IPS-20b (cell line): ENCODE results near the gene MACROD2.

ENCODE experiments used
- H3K27ac ChIP-seq: one replicate; pipeline ENCODE4 v1.5.1; 2013; ENCODE audit warnings: low read length
- H3K27me3 ChIP-seq: 2 replicates; pipeline ENCODE4 v1.6.1; 2013; ENCODE audit warnings: mild to moderate bottlenecking, low read length, inconsistent platforms; ENCODE audit not compliant: insufficient read depth
- H3K36me3 ChIP-seq: 2 replicates; pipeline ENCODE4 v1.6.1; 2013; ENCODE audit warnings: low read depth, mild to moderate bottlenecking, inconsistent platforms, low read length, moderate library complexity; ENCODE audit not compliant: insufficient read depth
- H3K4me1 ChIP-seq: 2 replicates; pipeline ENCODE4 v1.6.1; 2013; ENCODE audit warnings: mild to moderate bottlenecking, control low read depth, inconsistent platforms, low read length, moderate library complexity; ENCODE audit not compliant: insufficient read depth
- H3K4me3 ChIP-seq: 2 replicates; pipeline ENCODE4 v1.5.1; 2013; ENCODE audit warnings: mild to moderate bottlenecking, low read length, inconsistent platforms
- H3K9ac ChIP-seq: 2 replicates; pipeline ENCODE4 v1.6.1; 2013; ENCODE audit warnings: low read depth, mild to moderate bottlenecking, inconsistent platforms, low read length, moderate library complexity
- H3K9me3 ChIP-seq: 2 replicates; pipeline ENCODE4 v1.6.1; 2013; ENCODE audit warnings: mild to moderate bottlenecking, low read depth, low read length, inconsistent platforms; ENCODE audit not compliant: insufficient read depth

The MACROD2 gene

DNA sequence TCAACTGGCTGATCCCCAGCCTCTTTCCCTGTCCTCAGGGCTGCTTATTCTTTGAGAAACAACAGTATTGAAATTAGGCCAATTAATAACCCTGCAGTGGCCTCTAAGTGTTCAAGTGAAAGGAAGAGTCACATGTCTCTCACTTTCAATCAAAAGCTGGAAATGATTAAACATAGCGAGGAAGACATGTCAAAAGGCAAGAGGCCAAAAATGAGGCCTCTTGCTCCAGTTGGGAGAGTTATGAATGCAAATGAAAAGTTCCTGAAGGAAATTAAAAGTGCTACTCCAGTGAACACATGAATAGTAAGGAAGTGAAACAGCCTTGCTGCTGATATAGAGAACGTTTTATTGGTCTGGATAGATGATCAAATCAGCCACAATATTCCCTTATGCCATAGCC lies 131.5 kb downstream of the MACROD2 start:
- Histone ChIP-seq H3K4me1 (no peaks in the 10 kb centered on the region), H3K36me3 (no peaks in the 10 kb centered on the region), H3K27me3 (no peaks in the 10 kb centered on the region), H3K27ac (no peak overlapping the region), H3K4me3 (no peak overlapping the region), H3K9ac (no peak overlapping the region), H3K9me3 (no peaks in the 10 kb centered on the region)

DNA sequence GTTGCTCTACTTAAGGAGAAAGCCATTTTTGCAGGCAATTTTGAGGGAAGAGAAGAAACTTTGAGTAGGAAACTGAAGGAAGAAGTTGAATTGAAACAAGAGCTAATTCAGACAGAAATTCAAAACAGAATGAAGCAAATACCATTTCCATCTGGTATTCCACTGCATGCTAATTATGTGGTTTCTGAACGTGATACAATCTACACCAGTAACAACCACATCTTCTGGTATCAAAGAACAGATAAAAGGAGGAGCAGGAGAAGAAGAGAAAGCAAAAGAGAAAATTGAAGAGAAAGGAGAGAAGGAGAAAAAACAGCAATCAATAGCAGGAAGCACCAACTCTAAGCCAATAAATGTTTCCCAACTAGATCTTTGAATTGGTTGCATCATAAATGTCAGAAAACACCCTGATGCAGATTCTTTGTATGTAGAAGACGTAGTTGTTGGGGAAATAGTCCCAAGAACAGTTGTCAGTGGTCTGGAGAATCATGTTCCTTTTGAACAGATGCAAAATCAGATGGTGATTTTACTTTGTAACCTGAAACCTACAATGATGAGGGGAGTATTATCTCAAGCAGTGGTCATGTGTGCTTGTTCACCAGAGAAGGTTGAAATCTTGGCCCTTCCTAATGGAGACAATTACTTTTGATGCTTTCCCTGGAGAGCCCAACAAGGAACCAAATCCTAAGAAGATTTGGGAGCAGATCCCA lies 132.4 kb downstream of the MACROD2 start:
- Histone ChIP-seq H3K27ac (no peak overlapping the region), H3K36me3 (no peaks in the 10 kb centered on the region), H3K4me1 (no peaks in the 10 kb centered on the region), H3K9ac (no peak overlapping the region), H3K9me3 (no peaks in the 10 kb centered on the region), H3K4me3 (no peak overlapping the region), H3K27me3 (no peaks in the 10 kb centered on the region)

DNA sequence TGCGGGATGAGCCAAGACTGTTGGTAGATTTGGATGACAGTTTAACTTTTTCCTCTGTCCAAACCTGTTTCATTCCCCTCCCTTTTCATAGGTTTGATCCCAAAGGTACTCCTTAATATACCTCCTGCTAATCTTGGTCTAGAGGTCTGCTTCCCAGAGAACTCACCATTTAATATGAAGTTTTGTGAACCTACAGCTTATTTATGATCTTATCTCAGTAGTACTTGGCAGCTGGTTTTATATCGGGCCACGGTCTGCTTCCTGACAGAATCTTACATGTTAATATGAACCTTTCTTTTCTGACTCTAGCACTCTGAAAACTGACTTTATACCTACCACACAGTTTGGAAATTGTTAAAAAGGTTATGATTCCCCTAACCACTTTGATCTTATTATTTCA lies 138.7 kb downstream of the MACROD2 start:
- H3K9me3 ChIP-seq = peaks cover 10% of the 10 kb centered on the region; the same call in 1 of the 2 replicates
- no peaks in the 10 kb centered on the region for H3K36me3 ChIP-seq
- no peak overlapping the region for H3K27ac ChIP-seq
- H3K9ac ChIP-seq = no peak overlapping the region
- H3K27me3 ChIP-seq = no peaks in the 10 kb centered on the region
- H3K4me3 ChIP-seq = no peak overlapping the region
- H3K4me1 ChIP-seq = no peaks in the 10 kb centered on the region

DNA sequence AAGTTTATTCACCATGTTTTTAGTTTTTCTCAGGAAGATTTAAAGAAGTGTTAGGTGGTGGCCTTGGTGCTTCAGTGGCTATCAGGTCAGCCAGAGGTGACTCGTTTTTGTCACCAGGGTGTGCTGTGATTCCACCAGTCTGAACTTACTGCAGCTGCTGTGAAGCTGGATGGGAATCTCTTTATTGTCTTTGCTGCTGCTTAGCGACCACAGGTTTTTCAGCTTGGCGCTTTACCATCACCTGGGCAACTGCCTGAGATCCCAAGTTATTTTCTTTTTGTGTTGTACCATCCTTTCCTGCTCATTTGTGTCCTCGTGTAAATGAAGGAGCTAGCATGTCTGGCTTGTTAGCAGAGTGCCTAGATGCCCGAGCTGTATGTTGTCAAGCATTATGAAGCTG lies 146.9 kb downstream of the MACROD2 start:
- Histone ChIP-seq H3K4me3 (no peak overlapping the region), H3K9ac (no peak overlapping the region), H3K4me1 (no peaks in the 10 kb centered on the region), H3K27ac (no peak overlapping the region), H3K27me3 (no peaks in the 10 kb centered on the region), H3K36me3 (no peaks in the 10 kb centered on the region), H3K9me3 (no peaks in the 10 kb centered on the region)

DNA sequence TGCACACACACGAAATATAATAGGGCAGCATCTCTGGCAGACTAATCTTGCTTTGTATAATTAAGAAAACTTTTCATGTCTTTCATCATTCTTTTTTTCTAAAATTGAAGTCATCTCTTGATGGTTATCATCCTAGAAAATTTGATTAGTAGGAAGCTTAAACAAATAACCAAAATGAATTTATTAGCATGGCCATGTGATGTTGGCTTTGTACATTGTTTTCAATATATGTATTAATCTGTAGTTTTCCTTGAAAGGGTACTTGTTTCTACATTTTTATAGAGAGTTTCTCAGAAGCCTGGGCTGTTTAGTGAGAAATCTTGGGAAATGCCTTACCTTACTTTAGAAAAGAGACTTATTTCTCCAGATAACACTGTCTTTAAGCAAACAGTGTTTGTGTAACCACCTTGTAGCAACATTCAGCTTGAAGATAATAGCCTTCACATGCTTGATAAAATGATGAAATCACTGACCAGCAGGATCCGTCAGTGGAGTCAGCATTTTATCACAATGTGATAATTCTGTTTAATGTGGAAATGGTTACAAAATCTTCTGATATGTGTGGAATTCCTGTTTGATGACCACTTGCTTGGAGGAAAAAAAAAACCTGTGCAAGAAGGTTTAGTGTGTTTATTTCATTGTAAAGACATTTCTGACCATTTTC lies 147.8 kb downstream of the MACROD2 start:
- Histone ChIP-seq H3K27ac (no peak overlapping the region), H3K4me1 (no peaks in the 10 kb centered on the region), H3K9ac (no peak overlapping the region), H3K9me3 (no peaks in the 10 kb centered on the region), H3K27me3 (no peaks in the 10 kb centered on the region), H3K4me3 (no peak overlapping the region), H3K36me3 (no peaks in the 10 kb centered on the region)

DNA sequence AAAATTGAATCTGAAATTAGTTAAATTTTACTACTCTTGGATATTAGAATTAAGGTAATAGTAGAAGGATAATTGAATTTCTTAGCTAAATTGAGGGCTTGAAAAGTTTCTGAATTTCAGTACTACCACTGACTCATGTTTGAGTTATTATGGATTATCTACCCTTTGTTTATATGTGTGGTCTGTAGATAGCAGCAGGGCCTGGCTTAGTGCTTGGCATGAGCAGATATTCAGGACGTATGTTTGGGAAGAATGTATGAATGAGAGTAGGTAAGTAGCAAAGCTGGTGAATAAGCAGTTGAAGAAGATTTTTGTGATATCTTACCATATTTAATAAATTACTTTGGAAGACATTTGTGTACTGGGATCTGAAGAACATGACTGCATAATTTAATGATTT lies 152.7 kb downstream of the MACROD2 start:
- no peaks in the 10 kb centered on the region for H3K36me3 ChIP-seq
- no peaks in the 10 kb centered on the region for H3K9me3 ChIP-seq
- no peak overlapping the region for H3K4me3 ChIP-seq
- no peaks in the 10 kb centered on the region for H3K4me1 ChIP-seq
- no peak overlapping the region for H3K27ac ChIP-seq
- H3K9ac ChIP-seq = no peak overlapping the region
- no peaks in the 10 kb centered on the region for H3K27me3 ChIP-seq

DNA sequence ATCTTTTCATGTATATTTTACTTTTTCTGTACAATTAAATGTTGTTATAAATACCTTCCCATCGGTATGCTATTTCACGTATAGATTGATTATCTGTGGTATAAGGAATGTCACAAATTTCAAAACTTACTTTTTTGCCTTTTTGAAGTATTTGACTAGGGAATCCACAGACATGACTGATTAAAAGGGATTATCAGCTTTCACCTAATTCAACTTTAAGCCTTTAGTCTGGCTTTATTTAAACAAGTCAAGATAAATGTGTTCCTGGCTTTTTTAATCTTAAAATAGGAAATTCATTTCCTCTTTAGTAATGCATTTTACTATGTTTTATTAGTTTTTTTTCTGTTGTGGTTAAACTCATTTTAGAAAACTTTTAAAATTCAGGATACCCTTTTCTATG lies 160.0 kb downstream of the MACROD2 start:
- Histone ChIP-seq H3K4me1 (no peaks in the 10 kb centered on the region; the same call in 1 of the 2 replicates), H3K36me3 (no peaks in the 10 kb centered on the region), H3K9me3 (no peaks in the 10 kb centered on the region), H3K27ac (no peak overlapping the region), H3K4me3 (no peak overlapping the region), H3K9ac (no peak overlapping the region), H3K27me3 (no peaks in the 10 kb centered on the region)

DNA sequence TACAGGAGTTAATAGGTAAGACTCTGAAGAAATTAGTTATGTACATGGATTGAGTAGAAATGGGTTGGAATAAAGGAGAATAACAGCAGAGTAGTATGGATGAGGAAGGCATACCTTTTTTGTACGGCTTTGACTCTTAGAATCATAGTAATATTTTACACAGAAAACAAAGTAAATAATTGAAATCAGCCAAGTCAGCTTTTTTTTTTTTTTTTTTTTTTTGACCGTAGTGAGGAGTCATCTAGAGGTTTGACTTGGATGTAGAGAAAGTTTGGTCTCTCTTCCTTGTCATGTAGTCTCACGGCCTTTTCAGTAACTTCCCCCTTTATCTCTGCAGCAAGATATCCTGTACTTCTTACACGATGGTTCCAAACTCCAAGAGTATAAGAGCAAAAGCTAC lies 183.2 kb downstream of the MACROD2 start:
- no peak overlapping the region for H3K9ac ChIP-seq
- no peak overlapping the region for H3K27ac ChIP-seq
- peaks cover 12% of the 10 kb centered on the region; the same call in 1 of the 2 replicates for H3K9me3 ChIP-seq
- no peaks in the 10 kb centered on the region for H3K27me3 ChIP-seq
- no peak overlapping the region for H3K4me3 ChIP-seq
- H3K4me1 ChIP-seq = no peaks in the 10 kb centered on the region
- H3K36me3 ChIP-seq = no peaks in the 10 kb centered on the region

DNA sequence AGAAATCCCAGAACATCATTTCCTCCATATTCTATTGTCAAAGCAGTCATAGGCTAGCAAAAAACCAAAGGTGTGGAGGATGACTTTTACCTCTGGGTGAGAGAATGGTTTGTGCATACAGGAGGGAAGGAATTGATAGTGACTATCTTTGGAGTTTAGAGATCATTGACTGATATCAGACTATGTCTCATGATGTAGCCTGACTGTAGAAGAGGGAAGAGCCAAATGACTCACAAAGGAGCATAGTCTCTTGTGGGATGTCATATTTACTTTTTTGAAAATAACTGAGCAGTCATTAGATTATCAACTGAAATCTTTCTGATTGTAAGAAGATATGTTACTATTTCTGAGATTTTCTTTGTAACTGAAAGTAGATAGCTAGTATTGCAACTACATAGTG lies 183.6 kb downstream of the MACROD2 start:
- no peaks in the 10 kb centered on the region for H3K36me3 ChIP-seq
- H3K27me3 ChIP-seq = no peaks in the 10 kb centered on the region
- H3K4me3 ChIP-seq = no peak overlapping the region
- H3K9me3 ChIP-seq = peaks cover 12% of the 10 kb centered on the region; the same call in 1 of the 2 replicates
- H3K27ac ChIP-seq = no peak overlapping the region
- H3K9ac ChIP-seq = no peak overlapping the region
- no peaks in the 10 kb centered on the region for H3K4me1 ChIP-seq

DNA sequence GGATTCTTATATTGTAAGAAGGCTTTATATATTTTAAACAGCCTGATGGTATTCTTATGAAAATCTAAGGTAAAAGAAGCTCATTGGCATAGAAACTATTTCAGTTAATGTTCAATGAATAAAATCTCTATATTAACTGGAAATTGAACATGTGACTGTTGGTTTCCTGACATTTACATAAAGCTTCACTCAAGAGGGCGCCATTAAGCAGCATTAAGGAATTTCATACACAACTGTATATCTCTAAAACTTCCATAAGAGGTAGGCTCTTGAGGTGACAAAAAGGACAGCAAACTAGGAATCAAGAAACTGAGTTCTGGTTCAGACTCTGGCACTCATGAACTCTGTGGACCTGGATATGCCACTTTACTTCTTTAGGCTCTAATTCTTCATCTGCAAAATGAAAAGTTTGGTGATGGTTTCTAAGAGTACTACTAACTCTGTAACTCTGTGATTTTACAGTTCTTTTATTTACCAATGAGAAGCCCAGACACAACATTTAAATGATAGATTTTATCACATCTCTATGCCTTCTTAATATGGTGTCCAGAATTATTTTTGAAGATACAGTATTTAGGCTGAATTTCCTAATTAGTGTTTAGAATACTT lies 194.6 kb downstream of the MACROD2 start:
- H3K4me1 ChIP-seq = no peaks in the 10 kb centered on the region; the same call in 1 of the 2 replicates

DNA sequence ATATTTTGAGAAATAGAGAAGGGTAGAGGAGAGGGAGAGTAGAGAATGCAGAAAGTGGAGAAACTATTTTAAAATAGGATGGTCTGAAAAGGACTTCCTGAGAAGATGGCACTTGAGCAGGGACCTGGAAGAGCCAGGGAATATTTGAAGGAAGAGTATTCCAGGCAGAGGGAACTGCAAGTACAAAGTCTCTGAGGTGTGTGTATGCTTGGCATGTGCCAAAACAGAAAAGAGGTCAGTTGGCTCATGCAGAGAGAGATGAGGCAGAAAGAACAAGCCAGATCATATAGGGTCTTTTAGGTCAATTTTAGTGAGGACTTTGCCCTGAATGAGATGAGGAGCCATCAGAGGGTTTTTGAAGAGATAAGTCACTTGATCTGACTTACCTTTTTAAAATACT lies 196.2 kb downstream of the MACROD2 start:
- H3K4me1 ChIP-seq = no peaks in the 10 kb centered on the region; the same call in 1 of the 2 replicates
- H3K27me3 ChIP-seq = no peaks in the 10 kb centered on the region
- H3K9ac ChIP-seq = no peak overlapping the region
- H3K9me3 ChIP-seq = no peaks in the 10 kb centered on the region
- no peak overlapping the region for H3K27ac ChIP-seq
- no peak overlapping the region for H3K4me3 ChIP-seq
- H3K36me3 ChIP-seq = no peaks in the 10 kb centered on the region

More for the DNA sequence above, 194.6 kb downstream of the MACROD2 start:
- Histone ChIP-seq H3K27me3 (no peaks in the 10 kb centered on the region), H3K4me3 (no peak overlapping the region), H3K9me3 (no peaks in the 10 kb centered on the region), H3K36me3 (no peaks in the 10 kb centered on the region), H3K9ac (no peak overlapping the region), H3K27ac (no peak overlapping the region)

DNA sequence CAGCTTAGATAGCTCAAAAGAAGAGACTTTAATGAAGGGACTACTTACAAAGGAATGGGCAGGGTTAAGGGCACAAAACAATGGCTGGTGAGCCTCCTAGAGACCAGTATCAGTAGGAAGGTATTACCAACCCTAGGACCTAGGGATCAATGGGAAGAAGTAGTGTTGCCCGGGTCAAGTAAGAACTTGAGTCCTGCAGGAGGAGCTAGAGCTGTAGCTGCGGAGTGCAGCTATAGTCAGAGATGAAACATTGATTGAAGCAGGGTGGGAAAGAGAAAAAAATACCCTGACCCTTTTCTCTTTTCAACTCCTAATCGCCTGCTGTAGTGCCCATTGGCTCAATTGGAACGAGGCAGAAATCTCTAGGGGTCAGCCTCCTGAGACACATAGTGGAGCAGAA lies 198.1 kb downstream of the MACROD2 start:
- no peaks in the 10 kb centered on the region; the same call in 1 of the 2 replicates for H3K4me1 ChIP-seq
- no peaks in the 10 kb centered on the region for H3K9me3 ChIP-seq
- H3K4me3 ChIP-seq = no peak overlapping the region
- no peaks in the 10 kb centered on the region for H3K27me3 ChIP-seq
- H3K9ac ChIP-seq = no peak overlapping the region
- H3K27ac ChIP-seq = no peak overlapping the region
- no peaks in the 10 kb centered on the region for H3K36me3 ChIP-seq
